GF-D8 (cell line): ENCODE data around the gene EEFSEC.

ENCODE experiments used
- DNase-seq: peaks from one replicate; lab custom pipeline; 2025; lab: John Stamatoyannopoulos, UW

The EEFSEC gene

GRCh38 chr3:128447561-128448013 lies 294.3 kb downstream of the EEFSEC start:
- no peak for DNase-seq

GRCh38 chr3:128448491-128448890 lies 295.2 kb downstream of the EEFSEC start:
- no peak for DNase-seq

- DNase-seq = no peak
Measured at GRCh38 chr3:128449111-128449638, 295.9 kb downstream of the EEFSEC start.

GRCh38 chr3:128452120-128452519 lies 298.8 kb downstream of the EEFSEC start:
- DNase-seq = no peak

- DNase-seq = no peak
Measured at GRCh38 chr3:128452678-128453275, 299.5 kb downstream of the EEFSEC start.

GRCh38 chr3:128453501-128454309 lies 300.4 kb downstream of the EEFSEC start:
- peak; percentile 22 for DNase-seq

- no peak for DNase-seq
Measured at GRCh38 chr3:128454310-128454618, 301.0 kb downstream of the EEFSEC start.

GRCh38 chr3:128455116-128455515 lies 301.8 kb downstream of the EEFSEC start:
- no peak for DNase-seq

- no peak for DNase-seq
Measured at GRCh38 chr3:128455786-128456748, 302.8 kb downstream of the EEFSEC start.

- no peak for DNase-seq
Measured at GRCh38 chr3:128456776-128457715, 303.8 kb downstream of the EEFSEC start.

- no peak for DNase-seq
Measured at GRCh38 chr3:128457937-128458336, 304.7 kb downstream of the EEFSEC start.
